ENCODE measurements around the gene ARHGEF12. TPM values are rescaled to one million over a fixed set of nuclear protein-coding genes. Genes with fewer than 3 reads are reported as not detected.

ARHGEF12 gene
- polyA plus RNA-seq, 4 donors = 15.1 to 56.5 (median 22.2) TPM

- H3K4me3 ChIP-seq (ENCODE audit: low read depth in 1 of 3, low read length in 3 of 3) = no peak overlapping the region
- H3K9me3 ChIP-seq (ENCODE audit: control insufficient read depth in 2 of 2, insufficient read depth in 1 of 2, low read depth in 1 of 2, low read length in 1 of 2) = no peaks in the 10 kb centered on the region
- peaks cover 0 to 28% (median 5%) of the 10 kb centered on the region in 3 donors for H3K4me1 ChIP-seq (ENCODE audit: control insufficient read depth in 3 of 3, insufficient read depth in 2 of 3, low read depth in 1 of 3, low read length in 2 of 3)
- DNase-seq = no peak
- no peak overlapping the region for H3K27ac ChIP-seq (ENCODE audit: low read depth in 1 of 3, low read length in 2 of 3)
- H3K36me3 ChIP-seq (ENCODE audit: control insufficient read depth in 3 of 3, insufficient read depth in 2 of 3, low read depth in 1 of 3, low read length in 3 of 3) = no peaks in the 10 kb centered on the region
- H3K27me3 ChIP-seq (ENCODE audit: control insufficient read depth in 3 of 3, insufficient read depth in 3 of 3, low read length in 3 of 3) = no peaks in the 10 kb centered on the region
- no peak for FAIRE-seq
- WGBS, 3 donors = 86 to 90% (median 87%) methylated on average over 5 of the region's 5 CpGs
Measured at GRCh38 chr11:120298461-120298860, 37.8 kb upstream of the ARHGEF12 start.

DNA sequence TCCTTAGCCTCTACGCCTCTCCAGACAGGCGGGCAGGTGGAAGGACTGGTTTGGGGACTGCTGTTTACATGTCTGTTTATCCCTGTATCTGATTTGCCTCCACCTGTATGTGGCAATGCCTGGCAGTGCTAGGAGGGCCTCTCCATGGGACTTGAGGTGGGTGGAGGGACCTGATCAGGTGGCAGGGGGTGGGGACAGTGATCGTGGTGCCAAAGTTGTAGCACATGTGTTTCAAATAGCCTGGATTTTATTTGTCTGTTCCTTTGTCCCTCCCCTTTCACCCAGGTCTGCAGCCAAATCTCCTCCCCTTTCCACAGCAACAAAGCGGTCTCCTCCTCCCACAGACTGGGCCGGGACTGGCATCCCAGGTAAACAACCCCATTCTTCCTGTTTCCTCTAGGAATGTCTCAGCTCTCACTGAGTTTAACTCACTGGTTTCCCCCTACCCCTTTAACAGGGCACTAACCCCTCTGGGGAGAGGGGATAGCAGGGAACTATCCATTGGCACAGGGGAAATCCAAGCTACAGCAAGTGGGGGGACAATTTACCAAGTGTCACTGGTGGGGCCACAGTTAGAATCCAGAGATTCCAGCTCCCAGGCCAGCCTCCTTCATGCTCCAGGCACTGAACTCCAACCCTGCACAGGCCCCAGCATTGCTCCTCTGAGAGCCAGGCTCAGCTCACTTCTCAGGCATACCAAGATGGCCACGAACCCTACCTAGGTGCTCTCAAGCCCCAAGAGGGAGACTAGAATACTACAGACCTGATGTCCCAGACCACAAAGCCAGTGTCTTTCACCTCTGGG is 34.0 kb upstream of the ARHGEF12 start:
- no peaks in the 10 kb centered on the region for H3K36me3 ChIP-seq (ENCODE audit: control insufficient read depth in 3 of 3, insufficient read depth in 2 of 3, low read depth in 1 of 3, low read length in 3 of 3)
- no peaks in the 10 kb centered on the region for H3K27me3 ChIP-seq (ENCODE audit: control insufficient read depth in 3 of 3, insufficient read depth in 3 of 3, low read length in 3 of 3)
- peak; percentile 40 to 44 for DNase-seq
- no peak overlapping the region for H3K27ac ChIP-seq (ENCODE audit: low read depth in 1 of 3, low read length in 2 of 3)
- no peaks in the 10 kb centered on the region for H3K9me3 ChIP-seq (ENCODE audit: control insufficient read depth in 2 of 2, insufficient read depth in 1 of 2, low read depth in 1 of 2, low read length in 1 of 2)
- H3K4me3 ChIP-seq (ENCODE audit: low read depth in 1 of 3, low read length in 3 of 3) = no peak overlapping the region
- no peak for FAIRE-seq
- 23 to 52% (median 31%) methylated on average over 6 of the region's 6 CpGs for WGBS, 3 donors
- peaks cover 0 to 14% (median 4%) of the 10 kb centered on the region in 3 donors for H3K4me1 ChIP-seq (ENCODE audit: control insufficient read depth in 3 of 3, insufficient read depth in 2 of 3, low read depth in 1 of 3, low read length in 2 of 3)

DNA sequence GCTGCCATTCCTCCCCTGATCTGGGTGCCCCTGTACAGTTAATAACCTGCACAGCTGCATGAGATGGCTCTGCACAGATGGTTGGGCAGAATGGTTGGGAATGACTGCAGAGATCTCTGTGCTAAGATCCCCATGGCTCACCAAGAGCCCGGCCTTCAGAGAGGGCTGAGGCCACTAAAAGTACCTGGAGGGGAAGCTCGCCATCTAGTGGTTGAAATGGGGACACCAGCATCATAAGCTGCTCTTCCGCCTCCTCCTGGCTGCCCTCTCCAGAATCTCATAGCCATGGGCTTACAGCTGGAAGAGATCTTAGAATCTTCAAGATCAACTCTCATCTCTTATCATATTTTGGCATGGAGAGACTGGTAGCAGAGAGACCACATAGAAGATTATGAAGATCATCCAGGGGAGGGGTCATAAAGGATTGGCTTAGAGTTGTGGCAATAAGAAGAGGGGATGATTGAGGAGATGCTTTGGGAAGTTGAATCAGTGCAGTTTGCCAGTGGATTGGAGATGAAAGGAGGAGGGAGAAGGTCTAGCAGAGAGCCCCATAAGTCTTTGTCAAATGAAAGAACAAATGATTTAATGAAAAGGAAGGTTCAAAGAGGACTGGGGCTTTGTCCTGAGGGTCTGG is 33.1 kb upstream of the ARHGEF12 start:
- FAIRE-seq (no peak), DNase-seq (peak; percentile 71 to 85)
- H3K4me3 ChIP-seq (ENCODE audit: low read depth in 1 of 3, low read length in 3 of 3) = no peak overlapping the region
- no peaks in the 10 kb centered on the region for H3K27me3 ChIP-seq (ENCODE audit: control insufficient read depth in 3 of 3, insufficient read depth in 3 of 3, low read length in 3 of 3)
- peaks cover 0 to 14% (median 4%) of the 10 kb centered on the region in 3 donors for H3K4me1 ChIP-seq (ENCODE audit: control insufficient read depth in 3 of 3, insufficient read depth in 2 of 3, low read depth in 1 of 3, low read length in 2 of 3)
- WGBS, 3 donors = 14 to 22% (median 16%) methylated on average over 3 of the region's 3 CpGs
- no peaks in the 10 kb centered on the region for H3K9me3 ChIP-seq (ENCODE audit: control insufficient read depth in 2 of 2, insufficient read depth in 1 of 2, low read depth in 1 of 2, low read length in 1 of 2)
- no peak overlapping the region for H3K27ac ChIP-seq (ENCODE audit: low read depth in 1 of 3, low read length in 2 of 3)
- H3K36me3 ChIP-seq (ENCODE audit: control insufficient read depth in 3 of 3, insufficient read depth in 2 of 3, low read depth in 1 of 3, low read length in 3 of 3) = no peaks in the 10 kb centered on the region

DNA sequence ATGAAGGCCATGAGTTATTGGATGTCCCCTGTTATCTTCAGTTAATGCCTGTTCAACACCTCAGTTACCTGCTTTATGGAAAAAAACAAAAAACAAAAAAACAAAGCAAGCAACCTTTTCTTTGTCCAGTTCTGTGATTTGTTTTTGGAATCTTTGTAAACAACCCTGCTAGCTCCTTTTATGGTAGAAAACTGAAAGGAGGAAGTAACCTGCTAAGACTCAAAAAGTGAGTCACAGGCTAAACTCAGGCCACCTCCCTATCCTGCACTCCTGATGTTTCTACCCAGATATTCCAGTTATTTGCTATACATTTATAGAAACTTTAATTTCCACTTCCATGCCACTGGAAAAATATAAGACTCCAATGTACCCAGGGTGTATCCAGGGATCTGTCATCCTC is 31.7 kb upstream of the ARHGEF12 start:
- Histone ChIP-seq H3K9me3 (ENCODE audit: control insufficient read depth in 2 of 2, insufficient read depth in 1 of 2, low read depth in 1 of 2, low read length in 1 of 2) (no peaks in the 10 kb centered on the region), H3K27ac (ENCODE audit: low read depth in 1 of 3, low read length in 2 of 3) (no peak overlapping the region), H3K36me3 (ENCODE audit: control insufficient read depth in 3 of 3, insufficient read depth in 2 of 3, low read depth in 1 of 3, low read length in 3 of 3) (no peaks in the 10 kb centered on the region), H3K27me3 (ENCODE audit: control insufficient read depth in 3 of 3, insufficient read depth in 3 of 3, low read length in 3 of 3) (no peaks in the 10 kb centered on the region), H3K4me3 (ENCODE audit: low read depth in 1 of 3, low read length in 3 of 3) (no peak overlapping the region), H3K4me1 (ENCODE audit: control insufficient read depth in 3 of 3, insufficient read depth in 2 of 3, low read depth in 1 of 3, low read length in 2 of 3) (peaks cover 0 to 13% (median 4%) of the 10 kb centered on the region in 3 donors)
- DNase-seq (peak in 1 of 2 donors; percentile 74), FAIRE-seq (no peak)

GRCh38 chr11:120305286-120305685 is 30.9 kb upstream of the ARHGEF12 start:
- Histone ChIP-seq H3K4me3 (ENCODE audit: low read depth in 1 of 3, low read length in 3 of 3) (no peak overlapping the region), H3K9me3 (ENCODE audit: control insufficient read depth in 2 of 2, insufficient read depth in 1 of 2, low read depth in 1 of 2, low read length in 1 of 2) (no peaks in the 10 kb centered on the region), H3K27me3 (ENCODE audit: control insufficient read depth in 3 of 3, insufficient read depth in 3 of 3, low read length in 3 of 3) (no peaks in the 10 kb centered on the region), H3K27ac (ENCODE audit: low read depth in 1 of 3, low read length in 2 of 3) (peak overlapping the region in 1 of 3 donors; percentile 18), H3K36me3 (ENCODE audit: control insufficient read depth in 3 of 3, insufficient read depth in 2 of 3, low read depth in 1 of 3, low read length in 3 of 3) (no peaks in the 10 kb centered on the region), H3K4me1 (ENCODE audit: control insufficient read depth in 3 of 3, insufficient read depth in 2 of 3, low read depth in 1 of 3, low read length in 2 of 3) (peaks cover 0 to 10% (median 4%) of the 10 kb centered on the region in 3 donors)
- FAIRE-seq (no peak), DNase-seq (peak in 1 of 2 donors; percentile 77)
- WGBS, 3 donors = 54 to 71% (median 54%) methylated on average over 12 of the region's 12 CpGs

DNA sequence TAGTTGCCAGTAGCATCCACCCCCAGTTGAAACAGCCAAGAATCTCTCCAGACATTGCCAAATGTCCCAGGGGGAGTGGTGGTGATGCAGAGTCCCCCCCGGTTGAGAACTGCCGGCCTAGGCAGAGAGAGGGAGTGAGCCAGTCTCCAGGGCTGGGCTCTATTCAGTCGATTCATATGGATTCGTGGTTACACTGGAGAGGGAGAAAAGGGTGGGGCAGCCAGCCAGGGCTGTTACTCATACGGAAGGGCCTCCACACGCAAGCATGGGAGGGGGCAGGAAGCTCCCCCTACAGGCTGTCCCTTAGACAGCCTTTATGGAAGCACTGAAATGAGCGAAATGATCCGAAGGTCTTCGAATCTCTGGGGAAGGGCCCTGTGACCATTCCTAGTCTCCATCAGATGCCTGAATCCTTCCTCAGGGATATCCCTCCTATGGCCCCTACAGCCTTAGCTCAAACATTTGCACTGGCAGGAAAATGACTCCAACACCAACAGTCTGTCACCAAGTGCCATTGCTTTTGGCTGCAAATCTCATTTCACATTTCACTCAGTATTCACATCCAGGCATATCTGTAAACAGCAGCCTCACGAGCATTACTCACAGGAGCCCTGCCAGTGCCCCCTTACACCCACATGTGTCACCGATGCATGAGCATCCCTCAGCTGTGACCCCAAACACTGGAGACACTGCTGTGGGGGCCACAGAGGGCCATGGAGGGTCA is 29.5 kb upstream of the ARHGEF12 start:
- Histone ChIP-seq H3K27ac (ENCODE audit: low read depth in 1 of 3, low read length in 2 of 3) (no peak overlapping the region), H3K4me1 (ENCODE audit: control insufficient read depth in 3 of 3, insufficient read depth in 2 of 3, low read depth in 1 of 3, low read length in 2 of 3) (peaks cover 4 to 23% (median 8%) of the 10 kb centered on the region in 3 donors), H3K4me3 (ENCODE audit: low read depth in 1 of 3, low read length in 3 of 3) (no peak overlapping the region), H3K9me3 (ENCODE audit: control insufficient read depth in 2 of 2, insufficient read depth in 1 of 2, low read depth in 1 of 2, low read length in 1 of 2) (no peaks in the 10 kb centered on the region), H3K36me3 (ENCODE audit: control insufficient read depth in 3 of 3, insufficient read depth in 2 of 3, low read depth in 1 of 3, low read length in 3 of 3) (no peaks in the 10 kb centered on the region), H3K27me3 (ENCODE audit: control insufficient read depth in 3 of 3, insufficient read depth in 3 of 3, low read length in 3 of 3) (no peaks in the 10 kb centered on the region)
- WGBS, 3 donors = 50 to 60% (median 52%) methylated on average over 11 of the region's 11 CpGs
- FAIRE-seq = no peak
- DNase-seq = peak in 1 of 2 donors; percentile 42

DNA sequence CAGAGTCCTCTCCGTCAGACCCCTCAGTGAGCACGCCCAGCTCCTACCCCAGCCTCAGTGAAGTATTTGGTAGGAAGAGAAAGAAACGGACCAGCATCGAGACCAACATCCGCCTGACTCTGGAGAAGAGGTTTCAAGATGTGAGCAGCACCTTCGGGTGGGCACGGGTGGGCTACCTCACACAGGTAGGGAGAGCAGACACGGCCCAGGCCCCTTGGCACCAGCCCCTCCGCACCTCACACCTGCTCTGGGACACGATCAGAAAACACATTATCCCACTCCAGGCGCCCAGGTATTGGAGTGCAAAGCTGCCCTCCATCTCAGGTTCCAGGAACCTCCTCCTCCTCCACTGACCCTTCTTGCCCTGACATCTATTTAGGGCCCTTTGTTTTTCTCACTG is 28.7 kb upstream of the ARHGEF12 start:
- H3K9me3 ChIP-seq (ENCODE audit: control insufficient read depth in 2 of 2, insufficient read depth in 1 of 2, low read depth in 1 of 2, low read length in 1 of 2) = no peaks in the 10 kb centered on the region
- no peak overlapping the region for H3K27ac ChIP-seq (ENCODE audit: low read depth in 1 of 3, low read length in 2 of 3)
- no peak overlapping the region for H3K4me3 ChIP-seq (ENCODE audit: low read depth in 1 of 3, low read length in 3 of 3)
- no peaks in the 10 kb centered on the region for H3K36me3 ChIP-seq (ENCODE audit: control insufficient read depth in 3 of 3, insufficient read depth in 2 of 3, low read depth in 1 of 3, low read length in 3 of 3)
- WGBS, 3 donors = 89 to 94% (median 91%) methylated on average over 11 of the region's 11 CpGs
- FAIRE-seq (no peak), DNase-seq (no peak)
- peaks cover 4 to 19% (median 9%) of the 10 kb centered on the region in 3 donors for H3K4me1 ChIP-seq (ENCODE audit: control insufficient read depth in 3 of 3, insufficient read depth in 2 of 3, low read depth in 1 of 3, low read length in 2 of 3)
- H3K27me3 ChIP-seq (ENCODE audit: control insufficient read depth in 3 of 3, insufficient read depth in 3 of 3, low read length in 3 of 3) = no peaks in the 10 kb centered on the region

DNA sequence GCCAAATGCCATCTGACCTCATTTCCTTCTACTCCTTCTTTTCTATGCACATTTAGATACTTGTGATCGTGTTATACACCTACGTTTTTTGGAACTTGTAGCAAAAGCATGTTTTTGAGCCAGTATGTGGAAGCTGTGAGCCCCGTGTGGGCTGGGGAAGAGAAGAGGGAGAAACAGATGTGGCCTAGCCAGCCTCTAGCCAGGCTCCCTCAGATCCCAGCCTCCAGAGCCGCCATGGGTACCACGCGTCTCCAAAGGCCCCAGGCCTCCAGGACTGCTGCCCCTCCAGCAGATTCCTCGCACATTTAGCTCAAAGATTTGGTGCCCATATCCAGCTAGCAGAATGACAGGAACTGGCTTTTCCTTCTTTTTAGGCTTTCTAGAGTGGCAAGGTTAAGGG is 28.1 kb upstream of the ARHGEF12 start:
- H3K27ac ChIP-seq (ENCODE audit: low read depth in 1 of 3, low read length in 2 of 3) = no peak overlapping the region
- peaks cover 4 to 16% (median 9%) of the 10 kb centered on the region in 3 donors for H3K4me1 ChIP-seq (ENCODE audit: control insufficient read depth in 3 of 3, insufficient read depth in 2 of 3, low read depth in 1 of 3, low read length in 2 of 3)
- H3K4me3 ChIP-seq (ENCODE audit: low read depth in 1 of 3, low read length in 3 of 3) = no peak overlapping the region
- no peak for DNase-seq
- WGBS, 3 donors = 89 to 94% (median 91%) methylated on average over 7 of the region's 7 CpGs
- H3K36me3 ChIP-seq (ENCODE audit: control insufficient read depth in 3 of 3, insufficient read depth in 2 of 3, low read depth in 1 of 3, low read length in 3 of 3) = no peaks in the 10 kb centered on the region
- no peaks in the 10 kb centered on the region for H3K27me3 ChIP-seq (ENCODE audit: control insufficient read depth in 3 of 3, insufficient read depth in 3 of 3, low read length in 3 of 3)
- no peaks in the 10 kb centered on the region for H3K9me3 ChIP-seq (ENCODE audit: control insufficient read depth in 2 of 2, insufficient read depth in 1 of 2, low read depth in 1 of 2, low read length in 1 of 2)
- FAIRE-seq = no peak

Measured in small intestine (tissue), 7 donors.